ENCODE results near the gene TRPT1. TPM values are rescaled to one million over a fixed set of nuclear protein-coding genes. Genes with fewer than 3 reads are reported as not detected.
"Not testable (repeated sequence)": the region's sequence is repeated elsewhere in the genome, so short reads cannot be mapped to it uniquely, and the experiment has no call there.

The TRPT1 gene
- total RNA-seq, 2 donors from 2014 or later: 45.6 to 60.4 TPM

- Histone ChIP-seq H3K9ac (ENCODE audit: extremely low read depth, low read length, poor library complexity, severe bottlenecking) (no peak overlapping the region), H3K27ac (ENCODE audit: low read depth, low read length) (no peak overlapping the region)
Measured at GRCh38 chr11:64247729-64248531, 21.9 kb upstream of the TRPT1 start.

GRCh38 chr11:64246871-64247728 lies 21.1 kb upstream of the TRPT1 start, which contains the start of gene PPP1R14B:
PPP1R14B (minus strand) TSS chr11:64246943; CDS start chr11:64246673, 270 bp downstream.
- no peaks in the 10 kb centered on the region for H3K9me3 Mint-ChIP-seq
- no peaks in the 10 kb centered on the region for H3K27me3 Mint-ChIP-seq (ENCODE audit: insufficient read depth)
- no peaks in the 10 kb centered on the region for H3K27me3 ChIP-seq (ENCODE audit: control insufficient read depth, insufficient read depth, low read length, poor library complexity, severe bottlenecking)
- peak within 1 kb of the TSS; percentile 82 for H3K9ac ChIP-seq (ENCODE audit: extremely low read depth, low read length, poor library complexity, severe bottlenecking)
- H3K36me3 Mint-ChIP-seq (ENCODE audit: low read depth): peaks cover 16% of the 10 kb centered on the region
- peaks cover 20% of the 10 kb centered on the region for H3K36me3 ChIP-seq (ENCODE audit: control insufficient read depth, insufficient read depth, low read length)
- peak; percentile 54 for TF ChIP-seq CTCF (conservative IDR thresholded peaks at IDR 0.05)
- peak; percentile 96 for DNase-seq
- H3K27ac ChIP-seq (ENCODE audit: low read depth, low read length): peak within 1 kb of the TSS; percentile 87
- H3K27ac Mint-ChIP-seq: peak within 1 kb of the TSS; percentile 96
- peak within 1 kb of the TSS; percentile 97 for H3K4me3 ChIP-seq (ENCODE audit: low read length)
- peaks cover 15% of the 10 kb centered on the region for H3K4me1 ChIP-seq (ENCODE audit: control insufficient read depth, insufficient read depth, low read length)
- WGBS, 2 experiments (ENCODE audit: insufficient coverage in 1 of 2, insufficient read length in 1 of 2): 0 to 1% methylated on average over 24 to 69 of the region's 74 CpGs
- H3K4me3 Mint-ChIP-seq: peak within 1 kb of the TSS; percentile 86
- H3K4me1 Mint-ChIP-seq: peaks cover 28% of the 10 kb centered on the region
- no peaks in the 10 kb centered on the region for H3K9me3 ChIP-seq (ENCODE audit: control insufficient read depth, low read length)

More at GRCh38 chr11:64247729-64248531, 21.9 kb upstream of the TRPT1 start:
- H3K9me3 ChIP-seq (ENCODE audit: control insufficient read depth, low read length): no peaks in the 10 kb centered on the region
- peak overlapping the region; percentile 97 for H3K4me3 ChIP-seq (ENCODE audit: low read length)
- no peak for DNase-seq
- H3K36me3 Mint-ChIP-seq (ENCODE audit: low read depth): peaks cover 13% of the 10 kb centered on the region
- 37 to 45% methylated on average over 23 to 31 of the region's 31 CpGs for WGBS, 2 experiments (ENCODE audit: insufficient coverage in 1 of 2, insufficient read length in 1 of 2)
- H3K4me1 ChIP-seq (ENCODE audit: control insufficient read depth, insufficient read depth, low read length): peaks cover 15% of the 10 kb centered on the region
- H3K27ac Mint-ChIP-seq: peak overlapping the region; percentile 88
- H3K36me3 ChIP-seq (ENCODE audit: control insufficient read depth, insufficient read depth, low read length): peaks cover 16% of the 10 kb centered on the region
- no peaks in the 10 kb centered on the region for H3K9me3 Mint-ChIP-seq
- peak overlapping the region; percentile 86 for H3K4me3 Mint-ChIP-seq
- no peak for TF ChIP-seq CTCF (conservative IDR thresholded peaks at IDR 0.05)
- no peaks in the 10 kb centered on the region for H3K27me3 Mint-ChIP-seq (ENCODE audit: insufficient read depth)
- peaks cover 24% of the 10 kb centered on the region for H3K4me1 Mint-ChIP-seq
- H3K27me3 ChIP-seq (ENCODE audit: control insufficient read depth, insufficient read depth, low read length, poor library complexity, severe bottlenecking): no peaks in the 10 kb centered on the region

- H3K9ac ChIP-seq (ENCODE audit: extremely low read depth, low read length, poor library complexity, severe bottlenecking); H3K27ac Mint-ChIP-seq; H3K27me3 ChIP-seq (ENCODE audit: control insufficient read depth, insufficient read depth, low read length, poor library complexity, severe bottlenecking); H3K9me3 Mint-ChIP-seq; H3K27ac ChIP-seq (ENCODE audit: low read depth, low read length); H3K27me3 Mint-ChIP-seq (ENCODE audit: insufficient read depth); DNase-seq; H3K9me3 ChIP-seq (ENCODE audit: control insufficient read depth, low read length): not testable (repeated sequence)
- Histone ChIP-seq H3K4me3 (ENCODE audit: low read length) (peak overlapping the region; percentile 96), H3K36me3 (ENCODE audit: control insufficient read depth, insufficient read depth, low read length) (peaks cover 20% of the 10 kb centered on the region), H3K4me1 (ENCODE audit: control insufficient read depth, insufficient read depth, low read length) (peaks cover 15% of the 10 kb centered on the region)
- 0% methylated on average over 37 of the region's 43 CpGs; no CpG with 5 or more reads in 1 of the 2 experiments for WGBS, 2 experiments (ENCODE audit: insufficient coverage in 1 of 2, insufficient read length in 1 of 2)
- Mint-ChIP-seq H3K4me1 (peaks cover 28% of the 10 kb centered on the region), H3K36me3 (ENCODE audit: low read depth) (peaks cover 16% of the 10 kb centered on the region), H3K4me3 (peak overlapping the region; percentile 86)
Measured at GRCh38 chr11:64246621-64246870, 20.6 kb upstream of the TRPT1 start.
